GM20000 (cell line): ENCODE data around the gene WLS.

ENCODE experiments used
- DNase-seq: peaks from one replicate; pipeline ENCODE4 v3.0.0; 2012; ENCODE audit warnings: low spot score
- CTCF ChIP-seq: IDR thresholded peaks from 2 replicates; pipeline ENCODE4 v1.5.1; 2012; ENCODE audit warnings: mild to moderate bottlenecking, control low read depth; ENCODE audit errors: extremely low read depth, missing control alignments

Gene WLS

GRCh38 chr1:68143633-68144032 is 88.7 kb downstream of the WLS start:
- TF ChIP-seq CTCF: no peak
- DNase-seq: no peak

GRCh38 chr1:68142461-68142860 is 89.9 kb downstream of the WLS start:
- TF ChIP-seq CTCF: no peak
- DNase-seq: no peak

- no peak for TF ChIP-seq CTCF
- no peak for DNase-seq
These were observed 90.3 kb downstream of the WLS start for GRCh38 chr1:68142036-68142435.

GRCh38 chr1:68141071-68142021 is 91.0 kb downstream of the WLS start:
- TF ChIP-seq CTCF: no peak
- no peak for DNase-seq

GRCh38 chr1:68140536-68140935 is 91.8 kb downstream of the WLS start:
- DNase-seq: no peak

GRCh38 chr1:68136187-68136586 is 96.1 kb downstream of the WLS start:
- no peak for TF ChIP-seq CTCF
- no peak for DNase-seq

More at GRCh38 chr1:68140536-68140935, 91.8 kb downstream of the WLS start:
- no peak for TF ChIP-seq CTCF

GRCh38 chr1:68132426-68133130 is 99.7 kb downstream of the WLS start:
- no peak for TF ChIP-seq CTCF
- DNase-seq: no peak
